Heart right ventricle (tissue), 16 donors: ENCODE results near the gene SGSM2. TPM values are rescaled to one million over a fixed set of nuclear protein-coding genes. Genes with fewer than 3 reads are reported as not detected.
A peak's percentile ranks its signal among the peaks of the same experiment; 100 is the strongest.

Source experiments
- ATAC-seq, 8 donors: fragments of 200-7000 bp; cut with Tn5 transposase; one replicate each; pipeline ENCODE4 v1.9.1; 2020; ENCODE audit warnings: mild to moderate bottlenecking in 8 of 8, moderate library complexity in 8 of 8, moderate number of reproducible peaks in 1 of 8
- DNase-seq, 2 donors: peaks; one replicate each; pipeline ENCODE4 v3.0.0-alpha.2; 2020
- H3K27ac ChIP-seq, 10 donors: fragments of 200-600 bp; sonication (generic) in 2 of 10; one replicate each; pipeline versions ENCODE4 v1.5.0 to v1.8.0; 2020 to 2022; ENCODE audit warnings: mild to moderate bottlenecking in 3 of 10
- H3K27me3 ChIP-seq, 7 donors: fragments of 200-600 bp; one replicate each; pipeline ENCODE4 v1.8.0; 2021 to 2022; ENCODE audit warnings: mild to moderate bottlenecking in 2 of 7
- H3K36me3 ChIP-seq, 9 donors: fragments of 200-600 bp; sonication (generic) in 1 of 9; one replicate each; pipeline versions ENCODE4 v1.5.0 to v1.8.0; 2020 to 2022; ENCODE audit warnings: mild to moderate bottlenecking in 2 of 9
- H3K4me1 ChIP-seq, 9 donors: fragments of 200-600 bp; sonication (generic) in 1 of 9; one replicate each; pipeline versions ENCODE4 v1.5.0 to v1.8.0; 2020 to 2022; ENCODE audit warnings: mild to moderate bottlenecking in 4 of 9
- H3K4me3 ChIP-seq, 10 donors: fragments of 200-600 bp; sonication (generic) in 2 of 10; one replicate each; pipeline versions ENCODE4 v1.5.0 to v1.8.0; 2020 to 2022; ENCODE audit warnings: mild to moderate bottlenecking in 7 of 10, moderate library complexity in 2 of 10
- H3K9me3 ChIP-seq, 11 donors: fragments of 200-600 bp in 10 of 11; sonication (generic) in 2 of 11; one replicate each; pipeline versions ENCODE4 v1.5.0 to v1.8.0; 2013 to 2022; ENCODE audit warnings: mild to moderate bottlenecking in 2 of 11, control low read depth in 1 of 11, moderate library complexity in 1 of 11
- CTCF ChIP-seq, 9 donors: fragments of 200-600 bp; sonication (generic) in 2 of 9; IDR thresholded peaks; one replicate each; pipeline versions ENCODE4 v1.5.0 to v1.8.0; 2021 to 2022; ENCODE audit warnings: antibody characterized with exemption in 9 of 9, mild to moderate bottlenecking in 5 of 9, moderate library complexity in 1 of 9
- WGBS, 2 donors: extraction: QIAGEN DNeasy Blood & Tissue Kit; methylation state at CpG; one replicate each; pipeline ENCODE4 v1.1.7; 2013; ENCODE audit warnings: inconsistent platforms in 1 of 2; 5-methylcytosine and 5-hydroxymethylcytosine counted together
- intact Hi-C, 10 donors: fragments of 100-400 bp; cut with DNase I; formaldehyde crosslinking; loops; one replicate each; pipeline versions ENCODE4 v1.11.1 to v1.14.2; 2022
- polyA plus RNA-seq, 2 donors: library from polyadenylated mRNA; stranded (reverse); fragments of 200-250 nt; gene quantifications; one replicate each; pipeline ENCODE4 v1.2.3, GENCODE V29; 2013
- total RNA-seq, 10 donors: library from RNA; stranded (reverse); fragmentation: NEBNext Ultra II Directional in 3 of 10; extraction: Animal tissue kit (Norgen Biotek cat#: 25700) in 3 of 10; gene quantifications; one replicate each; pipeline versions ENCODE4 v1.2.1 to v1.2.4, GENCODE V29; 2021 to 2023
- donor health status: Arrhythmogenic right ventricular cardiomyopathy.
- donor health status: ischemic (EF 13 %, LVEDD 7.1; RV severe dilation, severe dysfunction).
- donor health status: healthy with polysubstance abuse.
- donor health status: DM: no; HTN: yes; CAD: no.
- donor health status: DM: no; HTN: no; CAD: no.
- donor health status: ischemic (EF 25% LVEDD 6.9; RV normal size, moderate dysfunction).
- donor health status: ischemic (EF 25% LVEDD 5.7; RV mildly dilated, moderate dysfunction).
- donor health status: healthy.
- donor health status: DM: yes; HTN: yes; CAD: no.
- donor health status: Ischemic cardiomyopathy.
- donor health status: ischemic (EF 35%, LVEDD 5.7; RV mildly dilated, moderate dysfunction).
- donor health status: nonischemic (EF 11% LVEDD 7.7; RV severe dilation, severe dysfunction).
- donor health status: DM: yes; HTN: yes; CAD: no.
- donor health status: PGD.
- donor health status: ischemic (EF 29% LVEDD 5.4; RV normal size, mild dysfunction).
- donor health status: nonischemic (EF 23%, LVEDD 6.1; RV moderate dilation, normal function).

Gene SGSM2
- total and polyA plus RNA-seq, 12 donors, result 21.0 to 75.1 (median 27.0) TPM

GRCh38 chr17:2357931-2358434 lies 20.7 kb downstream of the SGSM2 start:
- no peaks in the 10 kb centered on the region for H3K9me3 ChIP-seq
- TF ChIP-seq CTCF (IDR thresholded peaks at IDR 0.05), result no peak
- DNase-seq, result no peak
- H3K27ac ChIP-seq, result no peak overlapping the region
- H3K36me3 ChIP-seq, result peaks cover 0 to 24% (median 3%) of the 10 kb centered on the region in 9 donors
- no peak overlapping the region for H3K4me3 ChIP-seq
- intact Hi-C loops, result no loop called here
- no peaks in the 10 kb centered on the region for H3K27me3 ChIP-seq
- H3K4me1 ChIP-seq, result peaks cover 0 to 11% (median 0%) of the 10 kb centered on the region in 9 donors
- 92 to 93% methylated on average over 10 of the region's 10 CpGs for WGBS, 2 donors
- ATAC-seq, result no peak

GRCh38 chr17:2361010-2361760 lies 23.9 kb downstream of the SGSM2 start:
- H3K36me3 ChIP-seq, result peaks cover 0 to 54% (median 5%) of the 10 kb centered on the region in 9 donors
- intact Hi-C loops, result loop anchor here in 2 of 10 donors (10.0 kb wide), 1 partner anchor 54 kb away; no protein-coding TSS in a partner anchor
- no peak overlapping the region for H3K4me3 ChIP-seq
- TF ChIP-seq CTCF (IDR thresholded peaks at IDR 0.05), result no peak
- no peaks in the 10 kb centered on the region for H3K9me3 ChIP-seq
- DNase-seq (no peak), ATAC-seq (peak in 1 of 8 donors; percentile 22)
- no peak overlapping the region for H3K27ac ChIP-seq
- H3K4me1 ChIP-seq, result peaks cover 6 to 23% (median 20%) of the 10 kb centered on the region in 9 donors
- no peaks in the 10 kb centered on the region for H3K27me3 ChIP-seq
- 68 to 78% methylated on average over 21 of the region's 21 CpGs for WGBS, 2 donors

GRCh38 chr17:2362016-2362415 lies 24.7 kb downstream of the SGSM2 start:
- H3K27ac ChIP-seq, result no peak overlapping the region
- peaks cover 6 to 26% (median 20%) of the 10 kb centered on the region in 9 donors for H3K4me1 ChIP-seq
- DNase-seq, result no peak
- TF ChIP-seq CTCF (IDR thresholded peaks at IDR 0.05), result no peak
- H3K4me3 ChIP-seq, result no peak overlapping the region
- H3K36me3 ChIP-seq, result peaks cover 0 to 63% (median 5%) of the 10 kb centered on the region in 9 donors
- WGBS, 2 donors, result 98% methylated on average over 20 of the region's 20 CpGs
- H3K27me3 ChIP-seq, result no peaks in the 10 kb centered on the region
- no peak for ATAC-seq
- intact Hi-C loops, result loop anchor here in 2 of 10 donors (10.0 kb wide), 1 partner anchor 53 kb away; no protein-coding TSS in a partner anchor
- H3K9me3 ChIP-seq, result no peaks in the 10 kb centered on the region

- DNase-seq (no peak), ATAC-seq (no peak)
- Histone ChIP-seq H3K9me3 (no peaks in the 10 kb centered on the region), H3K4me1 (peaks cover 6 to 27% (median 21%) of the 10 kb centered on the region in 9 donors), H3K27ac (no peak overlapping the region), H3K36me3 (peaks cover 0 to 65% (median 5%) of the 10 kb centered on the region in 9 donors), H3K4me3 (no peak overlapping the region), H3K27me3 (no peaks in the 10 kb centered on the region)
- no peak for TF ChIP-seq CTCF (IDR thresholded peaks at IDR 0.05)
- intact Hi-C loops, result loop anchor here in 2 of 10 donors (10.0 kb wide), 1 partner anchor 52 kb away; no protein-coding TSS in a partner anchor
- 96 to 98% methylated on average over 19 of the region's 19 CpGs for WGBS, 2 donors
These were observed 25.1 kb downstream of the SGSM2 start for GRCh38 chr17:2362416-2362815.
